CD4-positive, alpha-beta T cell (primary cell): ENCODE results near the gene SAMD14. TPM values are rescaled to one million over a fixed set of nuclear protein-coding genes. Genes with fewer than 3 reads are reported as not detected.

Source experiments
- ATAC-seq: fragments of 200-7000 bp; cut with Tn5 transposase; one replicate; pipeline ENCODE4 v1.10.0; 2022; ENCODE audit warnings: mild to moderate bottlenecking; ENCODE audit not compliant: poor library complexity
- CTCF ChIA-PET: fragments of 350-600 bp; sonication (Branson Sonifier 250); formaldehyde crosslinking; loops from one replicate; lab custom pipeline; 2021; ENCODE audit warnings: antibody characterized with exemption, inconsistent platforms; lab: Charles Lee
- POLR2A ChIA-PET: fragments of 350-600 bp; sonication (Branson Sonifier 250); formaldehyde crosslinking; loops from one replicate; lab custom pipeline; 2021; ENCODE audit warnings: antibody characterized with exemption, inconsistent platforms; lab: Charles Lee
- DNase-seq, 14 experiments: peaks; one replicate each; pipeline ENCODE4 v3.0.0-alpha.2; 2013 to 2020; ENCODE audit warnings: mixed read lengths in 2 of 14
- H3K27ac ChIP-seq, 2 donors: one replicate each; pipeline versions ENCODE4 v1.5.1 to v1.7.0; 2013; ENCODE audit warnings: low read length in 2 of 2, low read depth in 1 of 2, mild to moderate bottlenecking in 1 of 2
- H3K27me3 ChIP-seq, 2 experiments: 1 replicate in 1 of 2; 2 replicates in 1 of 2; pipeline versions ENCODE4 v1.6.1 to v1.7.0; 2013; ENCODE audit warnings: low read length in 2 of 2, control low read depth in 1 of 2, mild to moderate bottlenecking in 1 of 2, moderate library complexity in 1 of 2; ENCODE audit not compliant: insufficient read depth in 2 of 2, control insufficient read depth in 1 of 2
- H3K36me3 ChIP-seq: one replicate; pipeline ENCODE4 v1.6.1; 2013; ENCODE audit warnings: low read length, control low read depth; ENCODE audit not compliant: insufficient read depth
- H3K4me1 ChIP-seq: one replicate; pipeline ENCODE4 v1.6.1; 2013; ENCODE audit warnings: low read length, control low read depth; ENCODE audit not compliant: insufficient read depth
- H3K4me3 ChIP-seq: one replicate; pipeline ENCODE4 v1.5.1; 2013; ENCODE audit warnings: mild to moderate bottlenecking, low read length, moderate library complexity
- H3K9me3 ChIP-seq, 2 experiments: 1 replicate in 1 of 2; 2 replicates in 1 of 2; pipeline versions ENCODE4 v1.6.1 to v1.7.0; 2013; ENCODE audit warnings: low read length in 2 of 2, mild to moderate bottlenecking in 2 of 2, control low read depth in 1 of 2, moderate library complexity in 1 of 2; ENCODE audit not compliant: control insufficient read depth in 1 of 2, insufficient read depth in 1 of 2
- H3K27ac Mint-ChIP-seq: one replicate; pipeline ENCODE4 v1.8.0; 2020; ENCODE audit warnings: mixed read lengths
- H3K27me3 Mint-ChIP-seq: one replicate; pipeline ENCODE4 v1.8.0; 2021; ENCODE audit warnings: mixed read lengths
- H3K36me3 Mint-ChIP-seq: one replicate; pipeline ENCODE4 v1.8.0; 2021; ENCODE audit warnings: low read depth, mixed read lengths
- H3K4me1 Mint-ChIP-seq: one replicate; pipeline ENCODE4 v1.8.0; 2021; ENCODE audit warnings: low read depth, mixed read lengths
- H3K4me3 Mint-ChIP-seq: one replicate; pipeline ENCODE4 v1.8.0; 2020; ENCODE audit warnings: mild to moderate bottlenecking, mixed read lengths
- H3K9me3 Mint-ChIP-seq: one replicate; pipeline ENCODE4 v1.8.0; 2020; ENCODE audit warnings: mixed read lengths
- CTCF ChIP-seq: fragments of 200-600 bp; IDR thresholded peaks from one replicate; pipeline ENCODE4 v1.8.0; 2022; ENCODE audit warnings: antibody characterized with exemption, mild to moderate bottlenecking
- intact Hi-C, 2 experiments: fragments of 100-400 bp; cut with DNase I in 1 of 2; cut with micrococcal nuclease in 1 of 2; formaldehyde crosslinking; loops; one replicate each; pipeline versions ENCODE4 v1.15.1 to v1.9.0; 2023 to 2025; cut with DNase I, micrococcal nuclease
- total RNA-seq, 174 experiments: library from RNA in 2 of 174; stranded (reverse) in 2 of 174; gene quantifications; one replicate each; pipeline ENCODE4 v1.2.3 and lab custom pipeline; 2021 to 2026

Gene SAMD14
- total RNA-seq, 2 experiments from 2014 or later: 0.33 to 0.53 TPM

DNA sequence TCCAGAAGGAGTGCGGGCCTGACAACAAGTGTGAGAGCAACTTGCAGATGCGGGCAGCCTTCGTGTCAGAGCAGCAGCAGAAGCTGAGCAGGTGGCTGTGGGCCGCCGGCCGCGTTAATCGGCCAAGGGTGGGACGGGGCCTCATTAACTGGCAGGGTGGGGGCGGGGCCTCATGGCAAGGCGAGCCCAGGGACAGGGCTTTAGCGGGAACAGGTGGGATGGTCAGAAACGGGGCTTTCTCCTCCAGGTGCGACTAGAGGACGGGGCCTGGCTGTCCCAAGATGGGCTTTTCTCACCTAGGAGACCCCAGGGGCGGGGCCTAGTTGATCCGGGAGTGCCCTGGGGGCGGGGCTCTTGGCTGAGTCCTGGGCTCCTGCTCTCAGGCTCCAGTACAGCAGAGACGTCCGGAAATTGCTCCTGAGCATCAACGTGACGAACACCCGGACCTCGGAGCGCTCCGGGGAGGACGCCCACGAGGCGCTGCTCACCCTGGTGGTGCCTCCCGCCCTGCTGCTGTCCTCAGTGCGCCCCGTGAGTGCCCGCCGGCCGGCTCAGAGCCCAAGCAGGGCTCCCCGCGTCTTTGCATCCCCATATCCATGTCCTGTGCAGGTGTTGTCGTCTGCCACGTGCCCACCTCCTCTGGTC, 53.2 kb downstream of the SAMD14 start:
- intact Hi-C loops: no loop called here
- ChIA-PET CTCF (interaction anchor here (1.2 kb wide), 1 partner anchor 11 kb away, joined by 3 read pairs; no protein-coding TSS in a partner anchor), POLR2A (no interaction called here)
- no peaks in the 10 kb centered on the region for H3K9me3 ChIP-seq
- H3K27me3 ChIP-seq: no peaks in the 10 kb centered on the region
- DNase-seq (no peak), ATAC-seq (no peak)
- peaks cover 7% of the 10 kb centered on the region for H3K36me3 ChIP-seq
- no peak for TF ChIP-seq CTCF
- H3K4me3 ChIP-seq: no peak overlapping the region
- H3K9me3 Mint-ChIP-seq: no peaks in the 10 kb centered on the region
- H3K27me3 Mint-ChIP-seq: no peaks in the 10 kb centered on the region
- no peak overlapping the region for H3K27ac Mint-ChIP-seq
- peaks cover 19% of the 10 kb centered on the region for H3K36me3 Mint-ChIP-seq
- no peak overlapping the region for H3K27ac ChIP-seq
- no peaks in the 10 kb centered on the region for H3K4me1 ChIP-seq
- H3K4me3 Mint-ChIP-seq: no peak overlapping the region
- H3K4me1 Mint-ChIP-seq: no peaks in the 10 kb centered on the region

GRCh38 chr17:50076221-50076590, 53.8 kb downstream of the SAMD14 start:
- Mint-ChIP-seq H3K4me3 (no peak overlapping the region), H3K9me3 (no peaks in the 10 kb centered on the region), H3K27ac (no peak overlapping the region), H3K4me1 (no peaks in the 10 kb centered on the region), H3K36me3 (peaks cover 23% of the 10 kb centered on the region), H3K27me3 (no peaks in the 10 kb centered on the region)
- no peak for TF ChIP-seq CTCF
- CTCF ChIA-PET: interaction anchor here (1.2 kb wide), 1 partner anchor 11 kb away, joined by 3 read pairs; no protein-coding TSS in a partner anchor
- H3K4me1 ChIP-seq: no peaks in the 10 kb centered on the region
- H3K27ac ChIP-seq: no peak overlapping the region
- intact Hi-C loops: no loop called here
- H3K9me3 ChIP-seq: peaks cover 0 to 3% of the 10 kb centered on the region in 2 experiments
- no peak overlapping the region for H3K4me3 ChIP-seq
- POLR2A ChIA-PET: no interaction called here
- peaks cover 7% of the 10 kb centered on the region for H3K36me3 ChIP-seq
- H3K27me3 ChIP-seq: no peaks in the 10 kb centered on the region
- no peak for ATAC-seq
- DNase-seq: no peak

DNA sequence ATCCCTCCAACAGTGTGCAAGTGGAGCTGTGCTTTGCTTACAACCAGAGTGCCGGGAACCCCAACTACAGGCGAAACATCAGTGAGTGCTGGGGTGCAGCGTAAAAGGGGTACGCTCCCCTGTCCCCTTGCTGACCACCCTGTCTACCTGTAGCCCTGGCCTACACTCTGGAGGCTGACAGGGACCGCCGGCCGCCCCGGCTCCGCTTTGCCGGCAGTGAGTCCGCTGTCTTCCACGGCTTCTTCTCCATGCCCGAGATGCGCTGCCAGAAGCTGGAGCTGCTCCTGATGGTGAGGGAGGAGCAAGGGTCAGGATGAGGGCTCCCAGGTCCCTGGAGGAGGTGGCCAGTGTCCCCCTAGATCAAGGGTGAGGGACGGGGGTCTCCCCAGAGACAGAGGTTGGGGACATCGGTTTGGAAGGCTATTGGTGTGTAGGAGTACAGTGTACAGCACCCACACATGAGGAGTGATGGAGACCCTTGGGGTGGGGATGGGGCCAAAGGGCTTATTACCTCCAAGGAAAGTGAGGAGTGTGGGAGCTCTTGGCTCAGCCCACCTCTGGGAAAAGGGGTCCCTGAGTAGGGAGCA, 54.4 kb downstream of the SAMD14 start:
- Histone ChIP-seq H3K27me3 (no peaks in the 10 kb centered on the region), H3K4me3 (no peak overlapping the region), H3K9me3 (peaks cover 0 to 8% of the 10 kb centered on the region in 2 experiments), H3K36me3 (peaks cover 10% of the 10 kb centered on the region), H3K27ac (no peak overlapping the region), H3K4me1 (no peaks in the 10 kb centered on the region)
- CTCF ChIA-PET: interaction anchor here (1.2 kb wide), 1 partner anchor 12 kb away, joined by 3 read pairs; no protein-coding TSS in a partner anchor
- ATAC-seq (no peak), DNase-seq (no peak)
- no peaks in the 10 kb centered on the region for H3K9me3 Mint-ChIP-seq
- H3K4me1 Mint-ChIP-seq: no peaks in the 10 kb centered on the region
- H3K27me3 Mint-ChIP-seq: no peaks in the 10 kb centered on the region
- H3K4me3 Mint-ChIP-seq: no peak overlapping the region
- H3K36me3 Mint-ChIP-seq: peaks cover 25% of the 10 kb centered on the region
- no peak overlapping the region for H3K27ac Mint-ChIP-seq
- TF ChIP-seq CTCF: no peak
- POLR2A ChIA-PET: no interaction called here
- intact Hi-C loops: no loop called here
